ENCODE data around the gene IRX3.

Gene IRX3

GRCh38 chr16:54291656-54292487 is 5.3 kb upstream of the IRX3 start:
- no peak for DNase-seq (ENCODE audit: low read depth in 1 of 2, low spot score in 1 of 2)

GRCh38 chr16:54290833-54291655 is 4.5 kb upstream of the IRX3 start:
- DNase-seq (ENCODE audit: low read depth in 1 of 2, low spot score in 1 of 2): no peak

GRCh38 chr16:54289945-54290832 is 3.6 kb upstream of the IRX3 start:
- no peak for DNase-seq (ENCODE audit: low read depth in 1 of 2, low spot score in 1 of 2)

GRCh38 chr16:54289242-54289944 is 2.8 kb upstream of the IRX3 start:
- no peak for DNase-seq (ENCODE audit: low read depth in 1 of 2, low spot score in 1 of 2)

- DNase-seq (ENCODE audit: low read depth in 1 of 2, low spot score in 1 of 2): no peak
Observed at GRCh38 chr16:54288835-54289241, 2.3 kb upstream of the IRX3 start.

GRCh38 chr16:54288030-54288834 is 1.6 kb upstream of the IRX3 start:
- DNase-seq (ENCODE audit: low read depth in 1 of 2, low spot score in 1 of 2): no peak

- no peak for DNase-seq (ENCODE audit: low read depth in 1 of 2, low spot score in 1 of 2)
Observed at GRCh38 chr16:54287131-54288029, 793 bp upstream of the IRX3 start.

- no peak for DNase-seq (ENCODE audit: low read depth in 1 of 2, low spot score in 1 of 2)
Observed at GRCh38 chr16:54286090-54286365, 559 bp downstream of the IRX3 start.

- DNase-seq (ENCODE audit: low read depth in 1 of 2, low spot score in 1 of 2): no peak
Observed at GRCh38 chr16:54285414-54286089, 1.0 kb downstream of the IRX3 start.

GRCh38 chr16:54284931-54285413 is 1.6 kb downstream of the IRX3 start:
- DNase-seq (ENCODE audit: low read depth in 1 of 2, low spot score in 1 of 2): no peak

- no peak for DNase-seq (ENCODE audit: low read depth in 1 of 2, low spot score in 1 of 2)
Observed at GRCh38 chr16:54284319-54284930, 2.2 kb downstream of the IRX3 start.

GRCh38 chr16:54283725-54284318 is 2.8 kb downstream of the IRX3 start:
- no peak for DNase-seq (ENCODE audit: low read depth in 1 of 2, low spot score in 1 of 2)

- no peak for DNase-seq (ENCODE audit: low read depth in 1 of 2, low spot score in 1 of 2)
Observed at GRCh38 chr16:54282928-54283724, 3.5 kb downstream of the IRX3 start.

- DNase-seq (ENCODE audit: low read depth in 1 of 2, low spot score in 1 of 2): no peak
Observed at GRCh38 chr16:54282202-54282927, 4.2 kb downstream of the IRX3 start.

GRCh38 chr16:54281535-54282201 is 4.9 kb downstream of the IRX3 start:
- no peak for DNase-seq (ENCODE audit: low read depth in 1 of 2, low spot score in 1 of 2)

GRCh38 chr16:54280751-54281150 is 5.8 kb downstream of the IRX3 start:
- DNase-seq (ENCODE audit: low read depth in 1 of 2, low spot score in 1 of 2): no peak

Measured in activated T-helper 1 cell treated with anti-CD3 and anti-CD28 coated beads, Interleukin-2, amount 50 U/mL, for 16 hours (primary cell).